Activated CD4-positive, alpha-beta T cell treated with anti-CD3 and anti-CD28 coated beads, Interleukin-2, amount 10 ng/mL, durations not matched to agents 24 days and 14 days (primary cell): ENCODE measurements around the gene NPTN. TPM values are rescaled to one million over a fixed set of nuclear protein-coding genes. Genes with fewer than 3 reads are reported as not detected.
A peak's percentile ranks its signal among the peaks of the same experiment; 100 is the strongest.
"Not testable (repeated sequence)": the region's sequence is repeated elsewhere in the genome, so short reads cannot be mapped to it uniquely, and the experiment has no call there.

ENCODE experiments used
- DNase-seq: peaks from one replicate; pipeline ENCODE4 v3.0.0; 2022
- H3K27ac Mint-ChIP-seq: one replicate; pipeline ENCODE4 v1.8.0; 2022; ENCODE audit warnings: mild to moderate bottlenecking, mixed read lengths
- H3K27me3 Mint-ChIP-seq: one replicate; pipeline ENCODE4 v1.8.0; 2022; ENCODE audit warnings: mixed read lengths
- H3K36me3 Mint-ChIP-seq: one replicate; pipeline ENCODE4 v1.8.0; 2022; ENCODE audit warnings: low read depth, mild to moderate bottlenecking, mixed read lengths
- H3K4me1 Mint-ChIP-seq: one replicate; pipeline ENCODE4 v1.8.0; 2021; ENCODE audit warnings: mixed read lengths
- H3K4me3 Mint-ChIP-seq: one replicate; pipeline ENCODE4 v1.8.0; 2022; ENCODE audit warnings: mild to moderate bottlenecking, moderate library complexity, mixed read lengths
- H3K9me3 Mint-ChIP-seq: one replicate; pipeline ENCODE4 v1.8.0; 2021; ENCODE audit warnings: mixed read lengths
- intact Hi-C: fragments of 100-400 bp; cut with micrococcal nuclease; formaldehyde crosslinking; loops from one replicate; pipeline ENCODE4 v1.15.1; 2023
- total RNA-seq: library from RNA; stranded (reverse); gene quantifications from 2 replicates; pipeline ENCODE4 v1.2.3, GENCODE V29; 2022

NPTN gene
- total RNA-seq, 1 donor from 2014 or later, result 68.7 TPM

DNA sequence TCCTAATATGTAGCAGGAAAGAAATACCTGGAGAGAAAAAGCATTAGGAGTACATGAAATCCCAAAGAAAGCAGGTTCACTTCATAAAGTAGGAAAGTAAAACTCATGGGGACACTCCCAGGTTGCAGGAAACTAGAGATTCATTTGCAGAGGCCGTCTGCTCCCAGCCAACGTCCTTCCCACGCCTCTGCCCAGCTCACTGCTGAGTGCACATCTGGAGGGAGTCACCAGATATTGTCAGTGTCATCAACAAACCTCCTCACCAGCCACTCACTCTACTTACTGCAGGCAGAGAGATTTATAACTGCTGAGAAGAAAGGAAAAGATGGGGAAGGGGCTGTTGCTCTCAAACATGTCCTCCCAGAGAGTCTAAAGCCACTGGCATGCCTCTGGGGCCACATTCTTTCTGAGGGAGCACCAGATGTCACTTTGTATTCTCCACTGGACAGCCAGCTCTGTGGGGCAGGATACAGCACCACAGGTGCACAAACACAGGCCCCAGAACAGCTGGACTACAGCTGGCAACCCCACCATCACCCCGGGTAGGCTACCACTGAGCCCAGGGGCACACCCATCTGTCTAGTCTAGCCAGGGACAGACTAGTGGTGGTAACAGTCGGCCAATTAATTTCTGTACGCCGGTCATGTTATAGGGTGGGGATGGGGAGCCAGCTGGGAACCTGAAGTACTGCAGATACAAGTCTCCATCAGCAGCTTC, 64.5 kb downstream of the NPTN start:
- no peak overlapping the region for H3K4me3 Mint-ChIP-seq
- H3K27ac Mint-ChIP-seq, result no peak overlapping the region
- H3K4me1 Mint-ChIP-seq, result peaks cover 35% of the 10 kb centered on the region
- DNase-seq, result no peak
- no peaks in the 10 kb centered on the region for H3K27me3 Mint-ChIP-seq
- H3K36me3 Mint-ChIP-seq, result peaks cover 41% of the 10 kb centered on the region
- intact Hi-C loops, result loop anchor here (1.0 kb wide), 1 partner anchor 21 kb away; no protein-coding TSS in a partner anchor
- no peaks in the 10 kb centered on the region for H3K9me3 Mint-ChIP-seq

DNA sequence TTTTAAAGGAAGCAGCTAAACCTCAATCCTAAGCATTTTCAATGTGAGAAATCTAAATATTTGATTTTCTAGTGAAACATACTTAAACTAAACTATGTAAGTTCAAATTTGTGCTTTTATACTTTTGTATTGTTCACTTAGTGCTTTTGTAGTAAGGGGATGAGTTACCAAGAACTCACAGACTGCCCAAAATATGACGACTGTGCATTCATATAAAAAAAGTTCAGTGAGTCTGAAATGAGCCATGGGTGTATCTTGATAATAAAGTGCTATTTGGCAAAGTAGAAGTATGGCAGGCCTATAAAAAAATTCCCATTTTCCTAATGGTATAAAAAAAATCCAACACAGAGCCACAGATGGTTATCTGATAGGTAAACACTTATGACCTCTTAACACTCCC, 66.2 kb downstream of the NPTN start:
- H3K27me3 Mint-ChIP-seq, result no peaks in the 10 kb centered on the region
- no peak overlapping the region for H3K4me3 Mint-ChIP-seq
- peaks cover 30% of the 10 kb centered on the region for H3K4me1 Mint-ChIP-seq
- intact Hi-C loops, result no loop called here
- H3K27ac Mint-ChIP-seq, result no peak overlapping the region
- peaks cover 50% of the 10 kb centered on the region for H3K36me3 Mint-ChIP-seq
- no peaks in the 10 kb centered on the region for H3K9me3 Mint-ChIP-seq
- DNase-seq, result no peak

DNA sequence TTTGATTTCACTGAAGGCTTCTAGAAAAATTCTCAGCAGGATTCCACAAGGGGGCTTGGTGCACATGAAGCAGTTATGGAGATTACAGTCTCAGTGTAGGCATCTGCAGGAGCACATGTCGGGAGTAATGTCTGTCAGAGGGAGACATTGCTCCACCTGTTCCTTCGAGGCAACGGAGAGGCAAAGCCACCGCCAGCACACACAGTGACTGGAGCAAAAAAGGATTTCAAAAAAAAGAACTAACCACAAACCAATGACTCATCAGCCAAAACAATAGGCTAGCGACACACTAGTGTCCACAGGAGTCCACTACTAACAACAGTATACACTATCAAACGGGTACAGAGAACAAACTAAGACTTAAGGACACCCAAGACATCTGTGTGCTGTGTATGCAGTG, 68.9 kb downstream of the NPTN start:
- H3K27ac Mint-ChIP-seq, result no peak overlapping the region
- DNase-seq, result no peak
- H3K4me3 Mint-ChIP-seq, result no peak overlapping the region
- no peaks in the 10 kb centered on the region for H3K27me3 Mint-ChIP-seq
- intact Hi-C loops, result no loop called here
- H3K4me1 Mint-ChIP-seq, result peaks cover 14% of the 10 kb centered on the region
- peaks cover 34% of the 10 kb centered on the region for H3K36me3 Mint-ChIP-seq
- H3K9me3 Mint-ChIP-seq, result no peaks in the 10 kb centered on the region

DNA sequence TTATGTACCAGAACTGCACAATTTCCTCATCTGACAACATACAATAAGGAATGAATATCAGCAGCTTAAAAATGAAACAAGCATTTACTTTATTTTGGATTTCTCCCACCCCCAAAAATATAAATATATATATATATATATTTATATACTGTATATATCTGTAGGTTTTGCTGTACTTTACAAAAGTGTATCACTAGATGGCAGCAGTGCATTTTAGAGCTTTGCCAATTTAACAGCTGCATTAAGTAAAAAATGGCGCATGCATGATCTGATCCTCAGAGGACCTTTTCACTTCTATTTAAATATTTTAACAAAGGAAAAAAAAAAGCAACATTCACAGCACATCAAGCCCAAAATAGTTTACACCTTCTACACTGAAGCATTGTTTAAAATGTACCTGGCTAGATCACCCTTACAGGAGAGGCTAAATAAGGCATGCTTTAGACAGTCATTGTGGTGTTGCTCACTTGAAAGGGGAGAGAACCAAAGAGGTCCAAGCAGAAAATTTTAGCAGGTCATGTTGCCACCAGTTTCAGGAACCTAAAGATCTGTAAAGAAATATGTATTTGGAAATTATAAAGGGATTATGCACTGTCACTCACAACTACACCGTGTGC, 72.6 kb downstream of the NPTN start:
- no peak overlapping the region for H3K27ac Mint-ChIP-seq

GRCh38 chr15:73558529-73558928, 74.7 kb downstream of the NPTN start:
- Mint-ChIP-seq H3K9me3 (no peaks in the 10 kb centered on the region), H3K36me3 (peaks cover 24% of the 10 kb centered on the region), H3K27ac (no peak overlapping the region), H3K27me3 (no peaks in the 10 kb centered on the region), H3K4me3 (no peak overlapping the region), H3K4me1 (no peaks in the 10 kb centered on the region)
- intact Hi-C loops, result loop anchor here (5.0 kb wide), 1 partner anchor 316 kb away; no protein-coding TSS in a partner anchor
- DNase-seq, result no peak

More for the DNA sequence above, 72.6 kb downstream of the NPTN start:
- Mint-ChIP-seq H3K9me3 (no peaks in the 10 kb centered on the region), H3K27me3 (no peaks in the 10 kb centered on the region), H3K36me3 (peaks cover 30% of the 10 kb centered on the region), H3K4me3 (no peak overlapping the region), H3K4me1 (peaks cover 5% of the 10 kb centered on the region)
- intact Hi-C loops, result loop anchor here (1.0 kb wide), 2 partner anchors 72 to 140 kb away; no protein-coding TSS in a partner anchor
- peak; percentile 76 for DNase-seq

DNA sequence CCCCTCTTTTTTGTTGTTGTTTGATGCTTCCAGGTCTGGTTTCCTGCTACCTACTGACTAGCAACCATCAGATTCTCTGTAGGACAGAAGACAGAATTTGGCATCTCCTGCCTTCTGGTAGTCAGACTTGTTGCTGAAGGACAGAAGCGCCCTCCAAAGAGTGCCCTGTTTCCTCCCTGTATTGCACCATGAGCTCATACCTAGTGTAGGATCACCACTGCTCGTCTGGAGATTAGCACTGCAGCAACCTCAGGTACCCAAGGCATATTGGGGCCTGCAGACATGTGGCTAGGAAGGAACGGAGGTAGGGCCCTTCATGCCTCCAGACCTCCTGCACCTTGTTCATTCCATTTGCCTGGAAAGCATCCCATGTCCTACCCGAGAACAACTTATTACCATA, 78.1 kb downstream of the NPTN start:
- no peaks in the 10 kb centered on the region for H3K27me3 Mint-ChIP-seq
- no peaks in the 10 kb centered on the region for H3K4me1 Mint-ChIP-seq
- intact Hi-C loops, result loop anchor here (5.0 kb wide), 1 partner anchor 313 kb away; no protein-coding TSS in a partner anchor

GRCh38 chr15:73550190-73550589, 83.0 kb downstream of the NPTN start:
- H3K27ac Mint-ChIP-seq, result no peak overlapping the region
- intact Hi-C loops, result no loop called here
- H3K4me1 Mint-ChIP-seq, result no peaks in the 10 kb centered on the region
- H3K9me3 Mint-ChIP-seq, result no peaks in the 10 kb centered on the region
- H3K4me3 Mint-ChIP-seq, result no peak overlapping the region
- DNase-seq, result no peak
- H3K36me3 Mint-ChIP-seq, result no peaks in the 10 kb centered on the region
- H3K27me3 Mint-ChIP-seq, result peaks cover 2% of the 10 kb centered on the region

More for the DNA sequence above, 78.1 kb downstream of the NPTN start:
- H3K36me3 Mint-ChIP-seq, result peaks cover 7% of the 10 kb centered on the region
- no peaks in the 10 kb centered on the region for H3K9me3 Mint-ChIP-seq
- no peak overlapping the region for H3K4me3 Mint-ChIP-seq
- DNase-seq, result no peak
- no peak overlapping the region for H3K27ac Mint-ChIP-seq

- H3K27ac Mint-ChIP-seq, H3K4me1 Mint-ChIP-seq, H3K4me3 Mint-ChIP-seq, H3K27me3 Mint-ChIP-seq, intact Hi-C loops, H3K9me3 Mint-ChIP-seq, H3K36me3 Mint-ChIP-seq, DNase-seq: not testable (repeated sequence)
Observed at GRCh38 chr15:73548925-73549324, 84.3 kb downstream of the NPTN start.

- H3K27me3 Mint-ChIP-seq, result peaks cover 6% of the 10 kb centered on the region
- DNase-seq, result no peak
- H3K36me3 Mint-ChIP-seq, result no peaks in the 10 kb centered on the region
- H3K9me3 Mint-ChIP-seq, result no peaks in the 10 kb centered on the region
- intact Hi-C loops, result no loop called here
- no peak overlapping the region for H3K4me3 Mint-ChIP-seq
- no peaks in the 10 kb centered on the region for H3K4me1 Mint-ChIP-seq
- H3K27ac Mint-ChIP-seq, result no peak overlapping the region
Observed at GRCh38 chr15:73541479-73541878, 91.7 kb downstream of the NPTN start.

DNA sequence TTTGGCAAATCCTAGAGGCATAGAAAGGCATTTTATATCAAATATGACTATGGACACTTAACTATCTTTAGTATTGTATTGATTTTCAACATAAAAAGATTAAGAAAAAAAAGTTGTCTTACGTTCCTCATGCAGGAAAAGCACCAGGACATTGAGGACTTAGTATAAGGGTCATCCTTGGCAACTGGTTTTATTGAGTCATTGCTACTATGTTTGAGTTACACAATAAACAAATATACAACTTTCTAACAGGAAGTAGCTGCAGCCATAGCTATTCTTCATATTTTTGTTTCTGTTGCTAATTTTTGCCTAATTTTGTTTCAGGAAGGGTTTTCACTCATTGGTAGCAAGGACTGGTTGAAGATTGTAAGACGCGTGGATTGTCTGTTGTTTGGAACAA, 93.0 kb downstream of the NPTN start:
- H3K27ac Mint-ChIP-seq, result no peak overlapping the region
- no peak overlapping the region for H3K4me3 Mint-ChIP-seq
- peaks cover 9% of the 10 kb centered on the region for H3K27me3 Mint-ChIP-seq
- DNase-seq, result no peak
- intact Hi-C loops, result no loop called here
- H3K9me3 Mint-ChIP-seq, result no peaks in the 10 kb centered on the region
- H3K4me1 Mint-ChIP-seq, result no peaks in the 10 kb centered on the region
- H3K36me3 Mint-ChIP-seq, result no peaks in the 10 kb centered on the region

DNA sequence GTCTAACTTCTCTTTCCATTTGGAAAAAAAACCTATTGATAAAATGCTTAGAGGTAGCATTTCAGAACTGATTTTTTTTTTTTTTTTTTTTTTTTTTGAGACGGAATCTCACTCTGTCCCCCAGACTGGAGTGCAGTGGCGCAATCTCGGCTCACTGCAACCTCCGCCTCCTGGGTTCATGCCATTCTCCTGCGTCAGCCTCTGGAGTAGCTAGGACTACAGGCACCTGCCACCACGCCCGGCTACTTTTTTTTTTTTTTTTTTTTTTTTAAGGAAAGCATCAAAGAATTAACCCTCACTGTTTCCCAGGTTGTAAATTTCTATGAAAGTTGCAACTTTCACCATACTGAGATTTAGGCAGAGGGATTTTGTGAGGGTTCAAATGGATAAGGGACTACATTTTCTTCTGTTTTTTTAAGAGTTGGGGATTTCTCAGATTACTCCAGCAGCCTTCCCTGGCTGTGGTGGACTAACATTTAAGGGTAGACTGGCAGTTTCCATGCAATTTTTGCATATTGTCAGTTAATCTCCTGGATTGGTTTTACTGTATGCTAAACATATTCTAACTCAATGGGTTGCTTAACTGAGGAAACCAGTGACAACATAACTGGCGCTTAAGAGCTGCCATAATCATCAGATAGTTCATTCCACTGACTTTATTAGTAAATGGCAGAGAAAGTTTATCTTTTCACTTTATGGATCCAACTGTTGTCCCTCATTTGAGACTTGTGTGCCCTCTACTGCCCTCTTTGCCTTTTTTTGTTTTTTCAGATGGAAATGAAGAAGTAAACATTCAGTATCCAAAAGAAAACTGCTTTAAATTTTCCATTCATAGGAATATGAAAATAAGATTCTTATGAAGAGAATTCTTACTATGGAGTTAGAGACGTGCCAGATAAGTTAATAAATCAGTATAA, 93.7 kb downstream of the NPTN start:
- H3K4me1 Mint-ChIP-seq, result no peaks in the 10 kb centered on the region
- no peaks in the 10 kb centered on the region for H3K36me3 Mint-ChIP-seq
- peaks cover 9% of the 10 kb centered on the region for H3K27me3 Mint-ChIP-seq
- H3K27ac Mint-ChIP-seq, result no peak overlapping the region
- H3K4me3 Mint-ChIP-seq, result no peak overlapping the region
- no peaks in the 10 kb centered on the region for H3K9me3 Mint-ChIP-seq
- intact Hi-C loops, result no loop called here
- no peak for DNase-seq

DNA sequence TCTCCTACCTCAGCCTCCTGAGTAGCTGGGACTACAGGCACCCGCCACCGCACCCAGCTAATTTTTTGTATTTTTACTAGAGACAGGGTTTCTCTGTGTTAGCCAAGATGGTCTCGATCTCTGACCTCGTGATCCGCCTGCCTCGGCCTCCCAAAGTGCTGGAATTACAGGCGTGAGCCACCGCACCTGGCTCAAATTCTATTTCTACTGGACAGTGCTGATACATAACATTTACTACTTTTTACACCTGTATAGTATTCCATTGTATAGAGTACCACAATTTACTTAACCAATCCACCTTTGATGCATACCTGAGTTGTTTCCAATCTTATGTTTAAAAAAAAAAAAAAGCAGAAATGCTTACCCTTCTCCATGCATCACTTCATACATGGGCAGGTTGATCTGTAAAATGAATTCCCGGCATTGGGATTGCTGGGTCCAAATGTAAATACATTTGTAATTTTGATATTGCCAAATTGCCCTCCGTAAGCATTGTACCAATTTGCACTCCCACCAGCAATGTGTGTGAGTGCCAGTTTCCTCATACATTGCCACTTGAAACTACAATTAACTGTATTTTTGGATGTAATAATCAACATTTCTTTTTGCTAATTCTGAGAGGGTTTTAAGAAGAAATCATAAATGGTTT, 94.5 kb downstream of the NPTN start:
- H3K4me1 Mint-ChIP-seq, result no peaks in the 10 kb centered on the region
- intact Hi-C loops, result no loop called here
- H3K36me3 Mint-ChIP-seq, result no peaks in the 10 kb centered on the region
- no peaks in the 10 kb centered on the region for H3K9me3 Mint-ChIP-seq
- peaks cover 8% of the 10 kb centered on the region for H3K27me3 Mint-ChIP-seq
- H3K27ac Mint-ChIP-seq, result no peak overlapping the region
- DNase-seq, result no peak
- no peak overlapping the region for H3K4me3 Mint-ChIP-seq

GRCh38 chr15:73538123-73538522, 95.1 kb downstream of the NPTN start:
- Mint-ChIP-seq H3K4me1 (no peaks in the 10 kb centered on the region), H3K27me3 (peaks cover 8% of the 10 kb centered on the region), H3K9me3 (no peaks in the 10 kb centered on the region), H3K27ac (no peak overlapping the region), H3K36me3 (no peaks in the 10 kb centered on the region), H3K4me3 (no peak overlapping the region)
- no peak for DNase-seq
- intact Hi-C loops, result no loop called here
